DMS53 treated with DMSO at 0.1 percent for 48 hours (cell line): ENCODE measurements around the gene TCP11L2.

ENCODE experiments used
- DNase-seq: peaks from one replicate; lab custom pipeline; 2025; ENCODE audit not compliant: unreplicated experiment; lab: John Stamatoyannopoulos, UW

TCP11L2 gene

GRCh38 chr12:106302401-106303201 lies at the start of gene TCP11L2:
Gene TCP11L2, plus strand, starts transcription at chr12:106302733. Its CDS starts 8,343 bp downstream, at chr12:106311076.
- DNase-seq = peak; percentile 76

- no peak for DNase-seq
Measured at GRCh38 chr12:106254724-106255123, 47.8 kb upstream of the TCP11L2 start.

- DNase-seq = no peak
Measured at GRCh38 chr12:106255493-106255892, 47.0 kb upstream of the TCP11L2 start.

- DNase-seq = no peak
Measured at GRCh38 chr12:106255952-106256351, 46.6 kb upstream of the TCP11L2 start.

- DNase-seq = no peak
Measured at GRCh38 chr12:106256524-106256923, 46.0 kb upstream of the TCP11L2 start.

- no peak for DNase-seq
Measured at GRCh38 chr12:106258226-106258625, 44.3 kb upstream of the TCP11L2 start.

- no peak for DNase-seq
Measured at GRCh38 chr12:106258935-106259334, 43.6 kb upstream of the TCP11L2 start.

GRCh38 chr12:106265116-106265515 lies 37.4 kb upstream of the TCP11L2 start:
- DNase-seq = no peak

- DNase-seq = no peak
Measured at GRCh38 chr12:106267535-106267934, 35.0 kb upstream of the TCP11L2 start.

GRCh38 chr12:106269150-106269771 lies 33.3 kb upstream of the TCP11L2 start:
- DNase-seq = no peak

- no peak for DNase-seq
Measured at GRCh38 chr12:106271575-106272505, 30.7 kb upstream of the TCP11L2 start.

- DNase-seq = no peak
Measured at GRCh38 chr12:106273491-106273890, 29.0 kb upstream of the TCP11L2 start.

- DNase-seq = no peak
Measured at GRCh38 chr12:106274012-106274411, 28.5 kb upstream of the TCP11L2 start.

- peak; percentile 82 for DNase-seq
Measured at GRCh38 chr12:106274575-106275121, 27.9 kb upstream of the TCP11L2 start.

GRCh38 chr12:106275458-106275857 lies 27.1 kb upstream of the TCP11L2 start:
- DNase-seq = no peak

- no peak for DNase-seq
Measured at GRCh38 chr12:106276032-106276740, 26.3 kb upstream of the TCP11L2 start.

- DNase-seq = no peak
Measured at GRCh38 chr12:106280106-106280505, 22.4 kb upstream of the TCP11L2 start.

GRCh38 chr12:106281056-106281782 lies 21.3 kb upstream of the TCP11L2 start:
- DNase-seq = peak; percentile 40

- DNase-seq = no peak
Measured at GRCh38 chr12:106281804-106282203, 20.7 kb upstream of the TCP11L2 start.
